K562 (cell line): ENCODE results near the gene PDE1C. TPM values are rescaled to one million over a fixed set of nuclear protein-coding genes. Genes with fewer than 3 reads are reported as not detected.

ENCODE experiments used
- ATAC-seq: fragments of 200-7000 bp; cut with Tn5 transposase; 3 replicates; pipeline ENCODE4 v1.9.1; 2020; ENCODE audit warnings: moderate library complexity
- BruUV-seq: library from RNA; stranded (reverse); fragments of 400-500 nt; replicated peaks from 2 replicates; lab custom pipeline; 2021; lab: Mats Ljungman, UMichigan
- CTCF ChIA-PET: fragments of 300-600 bp; formaldehyde crosslinking; extraction: SDS; loops from one replicate; lab custom pipeline; 2021; ENCODE audit warnings: low intra/inter-chr PET ratio; lab: Yijun Ruan, JAX
- POLR2A ChIA-PET: fragments of 300-600, 350-650 bp; sonication (Branson Sonifier 250); formaldehyde crosslinking; extraction: SDS; loops from one replicate; lab custom pipeline; 2021; ENCODE audit warnings: antibody characterized with exemption, inconsistent platforms; lab: Yijun Ruan, JAX
- DNase-seq, 4 experiments: peaks; one replicate each; pipeline versions ENCODE4 v3.0.0 to v3.0.0-alpha.2; 2011 to 2018; ENCODE audit warnings: low spot score in 3 of 4, mixed read lengths in 3 of 4; ENCODE audit errors: extremely low read depth in 1 of 4
- FAIRE-seq: peaks from 2 replicates; lab custom pipeline; 2011; peaks lifted over from hg19 to GRCh38; lab: Jason Lieb, UNC
- H2AFZ ChIP-seq: 2 replicates; pipeline ENCODE4 v1.6.0; 2011; ENCODE audit warnings: low read depth, low read length, control low read depth, inconsistent platforms
- H3K27ac ChIP-seq: fragments of 200-600 bp; 3 replicates; pipeline ENCODE4 v1.8.0; 2011; ENCODE audit warnings: low read depth, mild to moderate bottlenecking, control low read depth, inconsistent platforms, low read length, moderate library complexity, mixed read lengths; ENCODE audit errors: extremely low read depth
- H3K27me3 ChIP-seq, 2 experiments: fragments of 300-600 bp in 1 of 2; 2 replicates in 1 of 2; 3 replicates in 1 of 2; pipeline versions ENCODE4 v1.6.0 to v1.8.0; 2011; ENCODE audit warnings: inconsistent platforms in 2 of 2, low read length in 2 of 2, mild to moderate bottlenecking in 1 of 2, mixed read lengths in 1 of 2, moderate library complexity in 1 of 2; ENCODE audit not compliant: control insufficient read depth in 2 of 2, insufficient read depth in 2 of 2
- H3K36me3 ChIP-seq: fragments of 300-600 bp; 3 replicates; pipeline ENCODE4 v1.8.0; 2011; ENCODE audit warnings: mild to moderate bottlenecking, low read length, inconsistent platforms; ENCODE audit not compliant: control insufficient read depth, insufficient read depth
- H3K4me1 ChIP-seq, 2 experiments: fragments of 200-600 bp in 1 of 2; replicated peaks in 1 of 2; 2 replicates in 1 of 2; 3 replicates in 1 of 2; pipeline versions ENCODE4 v1.5.1 to v1.8.0; 2011; ENCODE audit warnings: inconsistent platforms in 2 of 2, low read length in 2 of 2, mild to moderate bottlenecking in 1 of 2, mixed read lengths in 1 of 2, moderate library complexity in 1 of 2; ENCODE audit not compliant: control insufficient read depth in 2 of 2, insufficient read depth in 2 of 2
- H3K4me2 ChIP-seq: 2 replicates; pipeline ENCODE4 v1.6.1; 2011; ENCODE audit warnings: low read length, control low read depth, inconsistent platforms, mixed read lengths; ENCODE audit not compliant: insufficient read depth
- H3K4me3 ChIP-seq: fragments of 200-600 bp; sonication (generic), shearing (Covaris generic); 2 replicates; pipeline ENCODE4 v1.5.1; 2016; ENCODE audit warnings: control low read depth, inconsistent platforms
- H3K79me2 ChIP-seq: fragments of 200-600 bp; 3 replicates; pipeline ENCODE4 v1.8.0; 2011; ENCODE audit warnings: low read length, inconsistent platforms; ENCODE audit not compliant: control insufficient read depth, insufficient read depth
- H3K9ac ChIP-seq, 2 experiments: 2 replicates each; pipeline versions ENCODE4 v1.6.0 to v1.6.1; 2011; ENCODE audit warnings: low read depth in 2 of 2, low read length in 2 of 2, control low read depth in 1 of 2, inconsistent platforms in 1 of 2, mild to moderate bottlenecking in 1 of 2, mixed read lengths in 1 of 2; ENCODE audit not compliant: insufficient read depth in 1 of 2
- H3K9me1 ChIP-seq: one replicate; pipeline ENCODE4 v1.6.0; 2011; ENCODE audit warnings: inconsistent platforms, mild to moderate bottlenecking, low read length, moderate library complexity; ENCODE audit not compliant: control insufficient read depth, insufficient read depth
- H3K9me3 ChIP-seq: replicated peaks from 2 replicates; pipeline ENCODE4 v1.5.1; 2011; ENCODE audit warnings: low read depth, low read length, inconsistent platforms; ENCODE audit not compliant: control insufficient read depth, insufficient read depth
- H4K20me1 ChIP-seq: replicated peaks from 2 replicates; pipeline ENCODE4 v1.6.1; 2011; ENCODE audit warnings: low read length, inconsistent platforms, mixed read lengths; ENCODE audit not compliant: control insufficient read depth, insufficient read depth
- CREB3L1 ChIP-seq: fragments of 450-650 bp; IDR thresholded peaks from 2 replicates; pipeline ENCODE4 v1.6.1; 2014; ENCODE audit warnings: low read depth, mild to moderate bottlenecking, moderate library complexity, borderline replicate concordance
- CREB5 ChIP-seq: fragments of 250-450 bp; sonication (Bioruptor Pico); IDR thresholded peaks from 2 replicates; pipeline ENCODE4 v1.5.0; 2020; ENCODE audit warnings: mild to moderate bottlenecking
- CSDE1 ChIP-seq, 2 experiments: fragments of 450-650 bp; IDR thresholded peaks; 2 replicates each; pipeline ENCODE4 v1.6.1; 2016; ENCODE audit warnings: mild to moderate bottlenecking in 1 of 2
- GTF2E2 ChIP-seq: fragments of 200-800 bp; sonication (Bioruptor generic); IDR thresholded peaks from 2 replicates; pipeline ENCODE4 v1.6.1; 2016; ENCODE audit warnings: missing genetic modification characterization, missing compliant biosample characterization
- NR2F6 ChIP-seq: fragments of 450-650 bp; formaldehyde crosslinking; IDR thresholded peaks from 2 replicates; pipeline ENCODE4 v1.4.0; 2020; ENCODE audit warnings: mild to moderate bottlenecking
- RB1 ChIP-seq: fragments of 450-650 bp; IDR thresholded peaks from 2 replicates; pipeline ENCODE4 v1.6.1; 2017; ENCODE audit warnings: low read depth, mild to moderate bottlenecking
- WGBS: fragments of 100-300 bp; shearing (Covaris generic); methylation state at CpG from one replicate; pipeline ENCODE4 v1.1.6; 2016; ENCODE audit warnings: low coverage, mixed read lengths; ENCODE audit not compliant: insufficient coverage; ENCODE audit errors: missing lambda C conversion rate; 5-methylcytosine and 5-hydroxymethylcytosine counted together
- in situ Hi-C: fragments of 300-500 bp; cut with MboI; formaldehyde crosslinking; loops from 4 replicates; pipeline ENCODE4 v1.15.0; 2018; ENCODE audit warnings: inconsistent platforms, mixed read lengths
- intact Hi-C: fragments of 100-400 bp; cut with micrococcal nuclease; formaldehyde crosslinking; loops from 2 replicates; pipeline ENCODE4 v1.14.2; 2022
- polyA plus RNA-seq, 8 experiments: library from polyadenylated mRNA; depleted of rRNA in 4 of 8; stranded (reverse) in 5 of 8; unstranded in 3 of 8; fragments of >200 nt; fragmentation: Nextera tagmentation in 2 of 8; fragmentation: Illumina TruSeq in 1 of 8; extraction: Ambion mirVana in 2 of 8; extraction: Trizol in 1 of 8; gene quantifications; 2 replicates each; pipeline versions ENCODE4 v1.2.1 to v1.2.3, GENCODE V29; 2011 to 2014; ENCODE audit warnings: inconsistent platforms in 1 of 8, missing spikeins in 1 of 8
- total RNA-seq, 7 experiments: library from RNA; depleted of rRNA in 6 of 7; stranded (reverse); fragments of >200 nt in 6 of 7; fragmentation: Illumina TruSeq in 2 of 7; extraction: Trizol in 2 of 7; gene quantifications; 2 replicates each; pipeline versions ENCODE4 v1.2.1 to v1.2.3, GENCODE V29; 2011 to 2021; ENCODE audit warnings: low replicate concordance in 1 of 7

The PDE1C gene
- total and polyA plus RNA-seq, 9 of the 15 experiments (the other 6 are each of a cell fraction or from before 2014, with no cell fraction given) = under 0.01 to 0.01 TPM; not detected in 7

GRCh38 chr7:31955021-31955420 is 115.2 kb downstream of the PDE1C start:
- WGBS = 3% methylated on average over 5 of the region's 5 CpGs
- Histone ChIP-seq H3K79me2 (no peaks in the 10 kb centered on the region), H2AFZ (no peak overlapping the region), H3K4me3 (no peak overlapping the region), H3K9ac (no peak overlapping the region), H3K27ac (no peak overlapping the region), H3K9me3 (no peaks in the 10 kb centered on the region), H4K20me1 (no peaks in the 10 kb centered on the region), H3K4me2 (no peak overlapping the region)
- ChIA-PET POLR2A (no interaction called here), CTCF (no interaction called here)
- no TSS peak for BruUV-seq
- in situ Hi-C loops (no loop called here), intact Hi-C loops (no loop called here)
- FAIRE-seq (no peak), ATAC-seq (no peak), DNase-seq (no peak)
- TF ChIP-seq NR2F6 (CRISPR knock-in tag) (no peak), RB1 (no peak), CSDE1 (IDR thresholded peaks at IDR 0.05) (no peak), GTF2E2 (tag) (no peak), CREB5 (CRISPR knock-in tag) (no peak), CREB3L1 (no peak)
- TF ChIP-seq, all 486 proteins: peak for 0
- no peaks in the 10 kb centered on the region for H3K27me3 ChIP-seq
- H3K4me1 ChIP-seq = no peaks in the 10 kb centered on the region
- H3K9me1 ChIP-seq = no peaks in the 10 kb centered on the region
- no peaks in the 10 kb centered on the region for H3K36me3 ChIP-seq
